ENCODE measurements around the gene WDR19. TPM values are rescaled to one million over a fixed set of nuclear protein-coding genes. Genes with fewer than 3 reads are reported as not detected.
"Not testable (repeated sequence)": the region's sequence is repeated elsewhere in the genome, so short reads cannot be mapped to it uniquely, and the experiment has no call there.

WDR19 gene
- total and polyA plus RNA-seq, 2 of the 4 experiments (the other 2 are of a cell fraction), result 16.0 to 22.6 TPM

GRCh38 chr4:39179681-39180080 lies 2.6 kb upstream of the WDR19 start:
- Histone ChIP-seq H3K4ac (ENCODE audit: low read depth, low read length) (no peak overlapping the region), H4K91ac (ENCODE audit: insufficient read depth, low read depth, low read length) (no peak overlapping the region), H3K9ac (ENCODE audit: low read depth, low read length) (no peak overlapping the region), H3K14ac (replicated peaks; ENCODE audit: low read depth, low read length) (no peak overlapping the region), H4K5ac (ENCODE audit: low read depth, low read length) (no peak overlapping the region), H3K36me3 (ENCODE audit: control insufficient read depth, insufficient read depth, low read length) (no peaks in the 10 kb centered on the region), H2BK20ac (ENCODE audit: low read depth, low read length) (no peak overlapping the region), H2BK15ac (ENCODE audit: low read depth, low read length) (no peak overlapping the region), H3K27me3 (ENCODE audit: control insufficient read depth, insufficient read depth, low read length) (no peaks in the 10 kb centered on the region), H2AFZ (replicated peaks; ENCODE audit: low read length, poor library complexity) (no peak overlapping the region), H3K56ac (ENCODE audit: extremely low read depth, insufficient read depth, low read length) (no peak overlapping the region), H3K9me1 (ENCODE audit: insufficient read depth, low read length) (no peaks in the 10 kb centered on the region), H3K4me1 (ENCODE audit: control insufficient read depth, insufficient read depth, low read length) (no peaks in the 10 kb centered on the region), H3K18ac (ENCODE audit: low read depth, low read length) (no peak overlapping the region), H3K79me1 (ENCODE audit: low read depth in 1 of 2, low read length in 2 of 2) (peaks cover 4 to 7% of the 10 kb centered on the region in 2 experiments; a peak in 2 of 4 replicates), H3K27ac (ENCODE audit: insufficient read depth, low read length) (no peak overlapping the region), H2BK120ac (ENCODE audit: low read depth, low read length) (no peak overlapping the region), H2AK5ac (ENCODE audit: low read depth, low read length) (no peak overlapping the region), H4K20me1 (ENCODE audit: insufficient read depth, low read length) (no peaks in the 10 kb centered on the region), H2AK9ac (replicated peaks; ENCODE audit: low read depth, low read length, poor library complexity) (no peak overlapping the region), H3K9me3 (ENCODE audit: control insufficient read depth, insufficient read depth, low read length) (no peaks in the 10 kb centered on the region), H2BK5ac (ENCODE audit: low read depth, low read length, poor library complexity, severe bottlenecking) (no peak overlapping the region), H3K4me2 (ENCODE audit: low read depth, low read length) (no peak overlapping the region), H3K23ac (ENCODE audit: low read depth, low read length) (no peak overlapping the region), H3K4me3 (ENCODE audit: insufficient read depth, low read depth, low read length) (no peak overlapping the region), H4K8ac (ENCODE audit: low read depth in 2 of 2, low read length in 2 of 2) (no peak overlapping the region)
- WGBS, 2 experiments (ENCODE audit: extremely low coverage in 2 of 2, insufficient read length in 1 of 2), result no CpG with 5 or more reads among the region's 3 CpGs
- BruUV-seq (replicated peaks), result no TSS peak
- ChIA-PET CTCF (no interaction called here), POLR2A (ENCODE audit: unreplicated experiment) (no interaction called here)
- no peak for ATAC-seq (ENCODE audit: low read depth)
- no peak for DNase-seq
- in situ Hi-C loops (cut with MboI; ENCODE audit: low sequenced_read_pairs), result no loop called here
- intact Hi-C loops (cut with micrococcal nuclease), result no loop called here
- dilution Hi-C loops (cut with HindIII; ENCODE audit: low sequenced_read_pairs, unreplicated experiment), result no loop called here
- TF ChIP-seq USF2 (IDR thresholded peaks at IDR 0.05; ENCODE audit: low read depth, low read length) (no peak), POLR2A (IDR thresholded peaks at IDR 0.05; ENCODE audit: low read depth, low read length) (no peak)

GRCh38 chr4:39180629-39181028 lies 1.7 kb upstream of the WDR19 start:
- H2AK5ac ChIP-seq (ENCODE audit: low read depth, low read length); H2AK9ac ChIP-seq (replicated peaks; ENCODE audit: low read depth, low read length, poor library complexity); H3K14ac ChIP-seq (replicated peaks; ENCODE audit: low read depth, low read length); H4K20me1 ChIP-seq (ENCODE audit: insufficient read depth, low read length); H3K4me3 ChIP-seq (ENCODE audit: insufficient read depth, low read depth, low read length); H3K23ac ChIP-seq (ENCODE audit: low read depth, low read length); H4K8ac ChIP-seq (ENCODE audit: low read depth in 2 of 2, low read length in 2 of 2); H2AFZ ChIP-seq (replicated peaks; ENCODE audit: low read length, poor library complexity); H2BK120ac ChIP-seq (ENCODE audit: low read depth, low read length); H3K36me3 ChIP-seq (ENCODE audit: control insufficient read depth, insufficient read depth, low read length); H3K18ac ChIP-seq (ENCODE audit: low read depth, low read length); H3K9ac ChIP-seq (ENCODE audit: low read depth, low read length); H3K27ac ChIP-seq (ENCODE audit: insufficient read depth, low read length); BruUV-seq (replicated peaks); H3K79me1 ChIP-seq (ENCODE audit: low read depth in 1 of 2, low read length in 2 of 2); H3K9me3 ChIP-seq (ENCODE audit: control insufficient read depth, insufficient read depth, low read length); POLR2A ChIA-PET (ENCODE audit: unreplicated experiment); ATAC-seq (ENCODE audit: low read depth); H3K4me2 ChIP-seq (ENCODE audit: low read depth, low read length); in situ Hi-C loops (cut with MboI; ENCODE audit: low sequenced_read_pairs); H3K27me3 ChIP-seq (ENCODE audit: control insufficient read depth, insufficient read depth, low read length); intact Hi-C loops (cut with micrococcal nuclease); H3K56ac ChIP-seq (ENCODE audit: extremely low read depth, insufficient read depth, low read length); H2BK20ac ChIP-seq (ENCODE audit: low read depth, low read length); DNase-seq; H4K5ac ChIP-seq (ENCODE audit: low read depth, low read length); H2BK15ac ChIP-seq (ENCODE audit: low read depth, low read length); H3K9me1 ChIP-seq (ENCODE audit: insufficient read depth, low read length); dilution Hi-C loops (cut with HindIII; ENCODE audit: low sequenced_read_pairs, unreplicated experiment); H2BK5ac ChIP-seq (ENCODE audit: low read depth, low read length, poor library complexity, severe bottlenecking); H3K4me1 ChIP-seq (ENCODE audit: control insufficient read depth, insufficient read depth, low read length); H3K4ac ChIP-seq (ENCODE audit: low read depth, low read length); H4K91ac ChIP-seq (ENCODE audit: insufficient read depth, low read depth, low read length): not testable (repeated sequence)
- CTCF ChIA-PET, result interaction anchor here (1.2 kb wide), 1 partner anchor 9 kb away, joined by 3 read pairs; no protein-coding TSS in a partner anchor
- WGBS, 2 experiments (ENCODE audit: extremely low coverage in 2 of 2, insufficient read length in 1 of 2), result 86% methylated on average over 5 of the region's 17 CpGs; no CpG with 5 or more reads in 1 of the 2 experiments

Data from IMR-90 (cell line).